ENCODE data around the gene ZRANB3. TPM values are rescaled to one million over a fixed set of nuclear protein-coding genes. Genes with fewer than 3 reads are reported as not detected.
"Not testable (repeated sequence)": the region's sequence is repeated elsewhere in the genome, so short reads cannot be mapped to it uniquely, and the experiment has no call there.

ZRANB3 gene
- total RNA-seq = 1 to 10 TPM; 7.6 TPM

DNA sequence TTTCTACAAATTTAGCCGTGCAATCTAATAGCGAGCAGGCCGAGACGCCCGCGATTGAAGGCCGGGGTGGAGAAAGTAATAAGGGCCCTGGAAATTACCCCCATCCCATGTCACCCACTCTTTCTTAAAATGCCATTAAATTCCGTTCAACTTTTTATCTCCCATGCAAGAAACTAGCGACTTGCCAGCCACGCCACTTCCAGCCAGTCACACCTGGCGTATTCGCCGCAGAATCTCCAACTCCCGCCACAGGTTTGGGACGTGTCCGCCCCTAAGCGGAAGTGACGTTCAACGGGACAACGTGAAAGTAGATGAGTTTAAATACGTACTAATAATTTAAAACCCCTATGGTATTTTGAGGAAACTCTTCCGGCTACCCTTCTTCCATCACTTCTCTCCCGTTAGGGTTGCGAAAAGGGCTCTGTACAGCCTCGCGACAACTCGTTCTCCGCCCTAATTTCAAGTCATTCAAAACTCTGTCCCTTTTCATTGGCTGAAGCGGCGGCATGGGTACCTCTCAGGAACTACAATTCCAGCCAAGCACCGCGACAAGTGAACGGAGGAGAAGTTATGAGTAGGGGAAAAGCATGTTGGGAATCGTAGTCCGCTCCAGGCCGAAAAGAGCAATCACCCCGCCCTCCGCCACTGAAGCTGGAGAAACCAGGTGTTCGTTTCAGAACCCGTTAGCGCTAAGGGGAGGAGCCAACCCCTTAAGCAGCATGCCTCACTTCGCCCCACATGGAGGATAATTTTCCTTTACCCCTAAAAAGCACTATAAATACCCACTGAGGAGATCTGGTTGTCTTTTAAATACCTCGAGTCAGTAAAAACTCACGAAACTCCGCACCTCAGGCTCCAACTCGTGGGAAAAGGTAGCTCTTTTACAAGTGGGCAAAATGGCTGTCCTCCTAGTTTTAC, at the start of gene ZRANB3:
TSS of gene ZRANB3 (minus strand) at position 906 of the 918 bp plus-strand sequence.
- Mint-ChIP-seq H3K27me3 (no peaks in the 10 kb centered on the region), H3K4me3 (no peak within 1 kb of the TSS), H3K27ac (peak within 1 kb of the TSS; percentile 77), H3K4me1 (peaks cover 41% of the 10 kb centered on the region), H3K36me3 (peaks cover 9% of the 10 kb centered on the region), H3K9me3 (ENCODE audit: low read depth) (no peaks in the 10 kb centered on the region)
- ATAC-seq = peak; percentile 81
- CTCF ChIA-PET = interaction anchor here (0.9 to 2.6 kb wide), 6 partner anchors 18 to 526 kb away, joined by 3 to 10 read pairs (median 3); no protein-coding TSS in a partner anchor
- peak; percentile 98 for DNase-seq

DNA sequence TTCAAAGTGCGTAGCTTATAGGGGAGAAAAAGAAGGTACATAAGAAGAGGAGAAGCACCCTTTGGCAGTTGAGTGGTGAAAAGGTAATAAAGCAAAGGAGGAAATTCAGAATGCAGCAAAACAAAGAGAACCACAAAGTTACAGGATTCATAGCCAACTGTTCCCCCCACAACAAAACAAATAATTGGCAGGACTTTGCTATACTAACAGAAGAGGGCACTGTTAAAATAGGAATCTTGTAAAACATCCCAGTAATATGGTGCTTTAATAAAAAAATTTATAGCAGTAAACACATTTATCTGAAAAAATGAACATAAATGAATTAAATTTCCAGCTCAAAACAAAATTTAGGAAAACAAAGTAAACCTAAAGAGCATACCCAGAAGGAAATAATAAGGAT, 42.6 kb upstream of the ZRANB3 start:
- H3K27ac Mint-ChIP-seq = no peak overlapping the region
- no peaks in the 10 kb centered on the region for H3K9me3 Mint-ChIP-seq (ENCODE audit: low read depth)
- no peak for ATAC-seq
- no peaks in the 10 kb centered on the region for H3K27me3 Mint-ChIP-seq
- H3K4me3 Mint-ChIP-seq = no peak overlapping the region
- H3K36me3 Mint-ChIP-seq = peaks cover 14% of the 10 kb centered on the region
- H3K4me1 Mint-ChIP-seq = no peaks in the 10 kb centered on the region
- DNase-seq = no peak
- CTCF ChIA-PET = no interaction called here

DNA sequence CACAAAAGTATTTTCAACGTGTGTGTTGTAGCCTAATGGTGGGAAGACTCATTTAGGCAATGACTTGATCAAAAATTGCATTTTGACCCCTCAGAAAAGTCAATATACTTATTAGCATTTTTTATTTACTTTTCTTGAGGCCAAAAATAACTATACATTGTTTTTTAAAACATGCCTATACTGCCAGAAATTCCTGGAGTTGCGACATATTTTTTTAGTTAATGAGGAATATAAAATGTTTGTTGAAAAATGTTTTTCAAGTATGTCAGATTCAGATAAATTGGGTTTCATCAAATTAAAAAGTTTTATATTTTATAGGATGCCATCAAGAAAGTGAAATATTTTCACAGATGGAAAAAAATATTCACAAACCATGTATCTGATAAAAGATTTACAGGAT, 39.9 kb upstream of the ZRANB3 start:
- no peaks in the 10 kb centered on the region for H3K9me3 Mint-ChIP-seq (ENCODE audit: low read depth)
- ATAC-seq (no peak), DNase-seq (no peak)
- peaks cover 12% of the 10 kb centered on the region for H3K36me3 Mint-ChIP-seq
- CTCF ChIA-PET = no interaction called here
- H3K27ac Mint-ChIP-seq = no peak overlapping the region
- no peaks in the 10 kb centered on the region for H3K27me3 Mint-ChIP-seq
- no peaks in the 10 kb centered on the region for H3K4me1 Mint-ChIP-seq
- no peak overlapping the region for H3K4me3 Mint-ChIP-seq

DNA sequence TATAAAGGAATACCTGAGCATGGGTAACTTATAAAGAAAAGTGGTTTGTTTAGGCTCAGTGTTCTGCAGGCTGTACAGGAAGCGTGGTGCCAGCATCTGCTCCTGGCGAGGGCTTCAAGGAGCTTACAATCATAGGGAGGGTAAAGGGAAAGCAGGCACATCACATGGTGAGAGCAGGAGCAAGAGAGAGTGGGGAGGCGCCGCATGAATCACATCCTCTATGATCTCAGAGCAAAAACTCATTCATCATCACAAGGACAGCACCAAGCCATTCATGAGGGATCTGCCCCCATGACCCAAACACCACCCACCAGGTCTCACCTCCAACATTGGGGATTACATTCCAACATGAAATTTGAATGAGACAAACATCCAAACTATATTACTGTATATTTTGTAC, 32.8 kb upstream of the ZRANB3 start:
- H3K4me3 Mint-ChIP-seq = no peak overlapping the region
- no peak for DNase-seq
- CTCF ChIA-PET = no interaction called here
- H3K9me3 Mint-ChIP-seq (ENCODE audit: low read depth) = peaks cover 2% of the 10 kb centered on the region
- H3K4me1 Mint-ChIP-seq = peaks cover 4% of the 10 kb centered on the region
- peaks cover 13% of the 10 kb centered on the region for H3K36me3 Mint-ChIP-seq
- no peaks in the 10 kb centered on the region for H3K27me3 Mint-ChIP-seq
- ATAC-seq = no peak
- no peak overlapping the region for H3K27ac Mint-ChIP-seq

DNA sequence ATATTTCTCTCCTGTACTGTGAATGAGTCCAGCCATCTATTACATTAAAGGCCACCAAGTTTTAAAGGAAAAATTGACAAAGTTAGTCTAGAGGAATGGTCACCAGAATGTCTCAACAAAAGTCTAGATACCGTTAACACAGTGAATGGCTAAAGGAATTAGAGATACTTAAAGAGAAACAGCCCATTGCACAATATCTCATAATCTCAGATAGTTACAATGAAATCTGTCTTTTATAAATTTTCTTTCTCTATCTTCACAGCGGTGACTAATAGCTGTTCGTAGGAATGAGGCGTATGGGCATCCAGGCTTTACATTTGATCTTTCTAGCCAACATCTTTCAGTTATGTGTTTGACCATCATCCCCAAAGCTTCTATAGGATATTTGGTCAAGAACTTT, 30.9 kb upstream of the ZRANB3 start:
- no peak overlapping the region for H3K27ac Mint-ChIP-seq
- H3K27me3 Mint-ChIP-seq = no peaks in the 10 kb centered on the region
- ATAC-seq (no peak), DNase-seq (no peak)
- H3K4me3 Mint-ChIP-seq = no peak overlapping the region
- CTCF ChIA-PET = interaction anchor here (1.2 kb wide), 1 partner anchor 558 kb away, joined by 3 read pairs; no protein-coding TSS in a partner anchor
- peaks cover 4% of the 10 kb centered on the region for H3K4me1 Mint-ChIP-seq
- H3K36me3 Mint-ChIP-seq = peaks cover 16% of the 10 kb centered on the region
- peaks cover 2% of the 10 kb centered on the region for H3K9me3 Mint-ChIP-seq (ENCODE audit: low read depth)

DNA sequence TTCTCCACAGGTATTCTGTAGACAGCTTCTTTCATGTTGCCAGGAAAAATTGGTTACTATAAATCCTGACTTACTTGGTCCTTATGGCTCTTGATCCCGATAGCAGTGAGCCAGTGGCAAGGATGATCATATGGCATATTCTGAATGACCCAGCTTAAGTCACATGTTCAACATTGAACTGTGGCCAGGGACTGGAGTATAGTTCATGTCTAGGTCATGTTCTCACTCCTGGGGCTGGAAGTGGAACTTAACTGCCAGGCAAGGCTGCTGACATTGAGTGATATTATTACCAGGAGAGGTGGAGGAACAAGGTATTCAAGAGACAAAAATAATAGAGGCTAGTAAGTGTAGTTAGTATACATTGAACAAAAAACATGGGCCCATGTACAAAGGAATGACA, 26.5 kb upstream of the ZRANB3 start:
- ATAC-seq (no peak), DNase-seq (no peak)
- CTCF ChIA-PET = no interaction called here
- H3K4me1 Mint-ChIP-seq = no peaks in the 10 kb centered on the region
- no peaks in the 10 kb centered on the region for H3K9me3 Mint-ChIP-seq (ENCODE audit: low read depth)
- H3K27me3 Mint-ChIP-seq = no peaks in the 10 kb centered on the region
- H3K36me3 Mint-ChIP-seq = peaks cover 15% of the 10 kb centered on the region
- H3K4me3 Mint-ChIP-seq = no peak overlapping the region
- no peak overlapping the region for H3K27ac Mint-ChIP-seq

DNA sequence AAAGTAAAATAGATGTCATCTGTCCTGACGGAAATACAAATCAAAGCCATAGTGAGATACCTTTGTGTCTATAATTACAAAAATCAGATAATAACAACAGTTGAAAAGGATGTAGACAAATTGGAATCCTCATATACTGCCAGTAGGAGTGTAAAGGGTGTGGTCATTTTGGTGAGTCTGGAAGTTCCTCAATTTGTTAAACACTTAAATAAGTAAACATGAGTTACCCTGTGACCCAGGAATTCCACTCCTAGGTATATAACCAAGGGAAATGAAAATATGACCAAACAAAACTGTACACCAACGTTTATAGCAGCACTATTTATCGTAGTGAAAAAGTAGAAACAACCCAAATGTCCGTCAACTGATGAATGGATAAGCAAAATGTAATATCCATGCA, 24.3 kb upstream of the ZRANB3 start:
- no peak for ATAC-seq
- no peak overlapping the region for H3K4me3 Mint-ChIP-seq
- peaks cover 16% of the 10 kb centered on the region for H3K36me3 Mint-ChIP-seq
- CTCF ChIA-PET = interaction anchor here (0.7 kb wide), 1 partner anchor 464 kb away, joined by 3 read pairs; no protein-coding TSS in a partner anchor
- H3K4me1 Mint-ChIP-seq = no peaks in the 10 kb centered on the region
- no peak for DNase-seq
- H3K27ac Mint-ChIP-seq = no peak overlapping the region
- no peaks in the 10 kb centered on the region for H3K27me3 Mint-ChIP-seq
- H3K9me3 Mint-ChIP-seq (ENCODE audit: low read depth) = no peaks in the 10 kb centered on the region

DNA sequence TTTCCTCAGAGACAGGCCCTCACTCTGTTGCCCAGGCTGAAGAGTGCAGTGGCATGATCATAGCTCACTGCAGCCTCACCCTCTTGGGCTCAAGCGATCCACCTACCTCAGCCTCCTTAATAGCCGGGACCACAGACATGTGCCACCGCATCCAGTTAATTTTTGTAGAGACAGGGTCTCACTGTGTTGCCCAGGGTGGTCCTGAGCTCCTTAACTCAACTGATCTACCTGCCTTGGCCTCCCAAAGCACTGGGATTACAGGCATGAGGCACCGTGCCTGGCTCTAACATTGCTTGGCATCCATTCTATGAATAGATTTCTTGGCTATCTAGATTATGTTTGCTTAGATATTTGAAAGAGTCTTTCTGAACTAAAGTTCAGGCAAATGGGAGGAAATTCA, 21.9 kb upstream of the ZRANB3 start:
- ATAC-seq (no peak), DNase-seq (no peak)
- CTCF ChIA-PET = no interaction called here
- Mint-ChIP-seq H3K27me3 (no peaks in the 10 kb centered on the region), H3K4me3 (no peak overlapping the region), H3K9me3 (ENCODE audit: low read depth) (no peaks in the 10 kb centered on the region), H3K36me3 (peaks cover 18% of the 10 kb centered on the region), H3K27ac (no peak overlapping the region), H3K4me1 (no peaks in the 10 kb centered on the region)

DNA sequence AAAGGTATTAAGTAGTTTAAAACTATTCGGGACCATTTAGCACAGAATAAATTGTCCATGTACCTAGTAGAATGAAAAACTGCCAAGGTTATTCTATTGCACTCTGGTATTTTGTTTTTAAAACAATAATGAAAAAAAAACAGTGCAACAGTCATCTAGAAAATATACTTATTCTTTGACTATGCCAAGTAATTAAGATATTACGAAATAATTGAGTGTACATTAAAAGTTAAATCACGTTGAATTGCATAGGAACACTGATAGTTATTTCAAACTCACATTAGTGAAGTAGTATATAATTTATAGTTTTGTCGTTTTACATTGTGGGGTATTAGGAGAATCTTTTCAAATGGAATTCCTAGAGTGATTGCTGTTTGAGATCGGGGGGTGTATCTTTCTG, 20.3 kb upstream of the ZRANB3 start:
- Mint-ChIP-seq H3K9me3 (ENCODE audit: low read depth) (no peaks in the 10 kb centered on the region), H3K36me3 (peaks cover 21% of the 10 kb centered on the region), H3K4me1 (peaks cover 9% of the 10 kb centered on the region), H3K27me3 (no peaks in the 10 kb centered on the region), H3K27ac (no peak overlapping the region), H3K4me3 (no peak overlapping the region)
- ATAC-seq (no peak), DNase-seq (no peak)
- CTCF ChIA-PET = no interaction called here

DNA sequence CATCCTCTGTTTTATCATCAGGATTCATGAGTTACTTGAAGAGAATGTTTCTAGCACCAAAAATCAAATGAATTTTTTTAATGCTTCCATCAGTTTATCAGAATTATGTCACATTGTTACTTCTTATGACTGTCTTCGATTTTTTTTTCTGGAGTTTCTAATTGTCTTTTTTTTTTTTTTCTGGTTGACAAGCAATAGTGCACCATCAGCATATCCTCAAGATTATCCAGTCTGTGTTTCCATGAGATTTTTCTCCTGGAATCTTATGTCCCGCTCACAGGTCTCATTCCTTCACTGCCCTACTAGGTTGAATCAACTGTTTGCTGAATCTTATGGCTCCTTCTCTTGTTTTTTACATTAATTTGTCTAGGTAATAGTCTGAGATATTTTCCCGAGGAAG, 16.3 kb upstream of the ZRANB3 start:
- DNase-seq (no peak), ATAC-seq (no peak)
- CTCF ChIA-PET = no interaction called here
- Mint-ChIP-seq H3K4me3 (no peak overlapping the region), H3K27me3 (no peaks in the 10 kb centered on the region), H3K9me3 (ENCODE audit: low read depth) (no peaks in the 10 kb centered on the region), H3K36me3 (peaks cover 20% of the 10 kb centered on the region), H3K27ac (no peak overlapping the region), H3K4me1 (peaks cover 20% of the 10 kb centered on the region)

DNA sequence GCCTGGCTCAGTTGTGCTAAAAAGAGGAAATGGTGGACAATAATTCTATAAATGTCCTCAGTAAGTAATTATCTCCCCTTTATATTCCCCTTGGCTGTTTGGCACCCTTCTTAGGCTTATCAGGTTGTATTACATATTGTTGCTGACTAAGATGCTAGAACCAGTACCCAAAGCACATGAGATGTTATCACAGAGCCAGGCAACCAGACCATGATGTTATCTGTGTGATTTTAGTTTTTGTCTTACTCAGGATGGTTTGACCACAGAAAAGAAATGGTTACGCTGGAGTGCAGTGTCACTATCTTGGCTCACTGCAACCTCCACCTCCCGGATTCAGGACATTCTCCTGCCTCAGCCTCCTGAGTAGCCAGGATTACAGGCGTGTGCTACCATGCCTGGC, 15.4 kb upstream of the ZRANB3 start:
- Mint-ChIP-seq H3K36me3 (peaks cover 21% of the 10 kb centered on the region), H3K9me3 (ENCODE audit: low read depth) (no peaks in the 10 kb centered on the region), H3K27me3 (no peaks in the 10 kb centered on the region), H3K27ac (no peak overlapping the region), H3K4me1 (peaks cover 20% of the 10 kb centered on the region), H3K4me3 (no peak overlapping the region)
- DNase-seq (peak; percentile 46), ATAC-seq (peak; percentile 78)
- CTCF ChIA-PET = no interaction called here

DNA sequence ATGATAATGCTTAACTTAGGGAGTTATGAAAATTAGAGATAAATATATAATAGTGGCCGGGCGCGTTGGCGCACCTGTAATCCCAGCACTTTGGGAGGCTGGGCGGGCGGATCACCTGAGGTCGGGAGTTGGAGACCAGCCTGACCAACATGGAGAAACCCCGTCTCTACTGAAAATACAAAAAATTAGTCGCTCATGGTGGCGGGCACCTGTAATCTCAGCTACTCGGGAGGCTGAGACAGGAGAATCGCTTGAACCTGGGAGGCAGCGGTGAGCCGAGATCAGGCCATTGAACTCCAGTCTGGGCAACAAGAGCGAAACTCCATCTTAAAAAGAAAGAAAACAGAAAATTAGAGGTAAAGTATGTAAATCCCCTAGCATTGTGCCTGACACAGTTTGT, 2.5 kb upstream of the ZRANB3 start:
- H3K4me3 Mint-ChIP-seq, CTCF ChIA-PET, H3K27ac Mint-ChIP-seq: not testable (repeated sequence)

DNA sequence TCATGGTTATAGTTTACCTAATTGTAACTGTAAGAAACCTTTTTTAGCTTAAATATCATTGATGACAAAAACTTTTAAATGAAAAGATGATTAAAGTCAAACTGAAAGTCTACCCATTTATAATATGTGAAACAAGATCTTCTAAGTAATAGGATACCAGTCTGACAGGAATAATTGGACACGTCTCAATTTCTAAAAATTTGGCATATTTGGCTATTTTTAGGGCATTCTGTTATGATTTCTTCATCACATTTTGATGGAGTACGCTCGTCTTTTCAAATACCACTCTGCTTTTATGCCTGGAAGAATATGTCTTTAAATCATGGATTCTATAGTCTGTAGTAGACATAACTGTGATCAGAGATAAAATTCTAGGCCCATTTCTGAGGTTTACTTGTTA, 1.6 kb upstream of the ZRANB3 start:
- Mint-ChIP-seq H3K27ac (peak overlapping the region; percentile 36), H3K9me3 (ENCODE audit: low read depth) (no peaks in the 10 kb centered on the region), H3K27me3 (no peaks in the 10 kb centered on the region), H3K4me1 (peaks cover 35% of the 10 kb centered on the region), H3K4me3 (no peak overlapping the region), H3K36me3 (peaks cover 6% of the 10 kb centered on the region)
- CTCF ChIA-PET = interaction anchor here (1.9 to 2.6 kb wide), 2 partner anchors 177 to 528 kb away, joined by 7 to 10 read pairs; no protein-coding TSS in a partner anchor
- DNase-seq (no peak), ATAC-seq (no peak)

More for the DNA sequence above, 2.5 kb upstream of the ZRANB3 start:
- ATAC-seq; H3K36me3 Mint-ChIP-seq; H3K27me3 Mint-ChIP-seq; H3K9me3 Mint-ChIP-seq (ENCODE audit: low read depth); DNase-seq: not testable (repeated sequence)
- H3K4me1 Mint-ChIP-seq = peaks cover 28% of the 10 kb centered on the region
